Trophoblast cell (in vitro differentiated cells and primary cell): Measurements from ENCODE around the gene CHD6.

Experiments
- DNase-seq, 2 donors: peaks; one replicate each; pipeline ENCODE4 v3.0.0-alpha.2; 2016
- H2AFZ ChIP-seq: 2 replicates; pipeline ENCODE4 v1.6.1; 2013; ENCODE audit warnings: low read length, moderate library complexity, mild to moderate bottlenecking; ENCODE audit not compliant: insufficient read depth, poor library complexity
- H2AK5ac ChIP-seq: 2 replicates; pipeline ENCODE4 v1.6.1; 2013; ENCODE audit warnings: mild to moderate bottlenecking, low read length
- H2BK120ac ChIP-seq: 2 replicates; pipeline ENCODE4 v1.6.1; 2013; ENCODE audit warnings: low read length, mild to moderate bottlenecking, moderate library complexity; ENCODE audit not compliant: insufficient read depth, poor library complexity
- H2BK12ac ChIP-seq: 2 replicates; pipeline ENCODE4 v1.6.1; 2013; ENCODE audit warnings: mild to moderate bottlenecking, low read length, moderate library complexity
- H2BK5ac ChIP-seq: 2 replicates; pipeline ENCODE4 v1.6.1; 2013; ENCODE audit warnings: low read length, low read depth, moderate library complexity, mild to moderate bottlenecking; ENCODE audit not compliant: poor library complexity
- H3K14ac ChIP-seq: 2 replicates; pipeline ENCODE4 v1.6.1; 2013; ENCODE audit warnings: mild to moderate bottlenecking, low read length
- H3K18ac ChIP-seq: 2 replicates; pipeline ENCODE4 v1.6.1; 2013; ENCODE audit warnings: mild to moderate bottlenecking, low read length
- H3K23ac ChIP-seq: 2 replicates; pipeline ENCODE4 v1.6.1; 2013; ENCODE audit warnings: low read length
- H3K27ac ChIP-seq: 2 replicates; pipeline ENCODE4 v1.5.1; 2013; ENCODE audit warnings: low read depth, mild to moderate bottlenecking, inconsistent platforms, low read length, moderate library complexity
- H3K27me3 ChIP-seq: 2 replicates; pipeline ENCODE4 v1.6.1; 2013; ENCODE audit warnings: inconsistent platforms, mild to moderate bottlenecking, low read length, moderate library complexity; ENCODE audit not compliant: insufficient read depth
- H3K36me3 ChIP-seq, 2 experiments: 1 replicate in 1 of 2; 2 replicates in 1 of 2; pipeline ENCODE4 v1.6.1; 2013; ENCODE audit warnings: low read length in 2 of 2, mild to moderate bottlenecking in 2 of 2, moderate library complexity in 1 of 2; ENCODE audit not compliant: insufficient read depth in 2 of 2, control insufficient read depth in 1 of 2
- H3K4ac ChIP-seq: 2 replicates; pipeline ENCODE4 v1.6.1; 2013; ENCODE audit warnings: low read depth, mild to moderate bottlenecking, low read length, moderate library complexity
- H3K4me1 ChIP-seq, 2 experiments: 1 replicate in 1 of 2; 2 replicates in 1 of 2; pipeline ENCODE4 v1.6.1; 2013; ENCODE audit warnings: low read length in 2 of 2, mild to moderate bottlenecking in 2 of 2, moderate library complexity in 1 of 2; ENCODE audit not compliant: insufficient read depth in 2 of 2, control insufficient read depth in 1 of 2
- H3K4me2 ChIP-seq: 2 replicates; pipeline ENCODE4 v1.6.1; 2013; ENCODE audit warnings: inconsistent platforms, mild to moderate bottlenecking, low read length, moderate library complexity
- H3K4me3 ChIP-seq: 2 replicates; pipeline ENCODE4 v1.5.1; 2013; ENCODE audit warnings: mild to moderate bottlenecking, low read depth, low read length, inconsistent platforms
- H3K79me1 ChIP-seq: one replicate; pipeline ENCODE4 v1.6.1; 2013; ENCODE audit warnings: low read length
- H3K79me2 ChIP-seq: 2 replicates; pipeline ENCODE4 v1.6.1; 2013; ENCODE audit warnings: low read length, mild to moderate bottlenecking; ENCODE audit not compliant: control insufficient read depth, insufficient read depth, poor library complexity
- H3K9ac ChIP-seq: 2 replicates; pipeline ENCODE4 v1.6.1; 2013; ENCODE audit warnings: mild to moderate bottlenecking, low read length
- H3K9me3 ChIP-seq: 2 replicates; pipeline ENCODE4 v1.6.1; 2013; ENCODE audit warnings: low read depth, mild to moderate bottlenecking, control low read depth, inconsistent platforms, low read length; ENCODE audit not compliant: insufficient read depth
- H4K12ac ChIP-seq: 2 replicates; pipeline ENCODE4 v1.6.1; 2013; ENCODE audit warnings: low read depth, mild to moderate bottlenecking, low read length, moderate library complexity
- H4K8ac ChIP-seq: 2 replicates; pipeline ENCODE4 v1.6.1; 2013; ENCODE audit warnings: low read depth, mild to moderate bottlenecking, low read length, moderate library complexity
- H4K91ac ChIP-seq: one replicate; pipeline ENCODE4 v1.6.1; 2013; ENCODE audit warnings: low read depth, mild to moderate bottlenecking, low read length, moderate library complexity
- WGBS: extraction: QIAGEN DNeasy Blood & Tissue Kit; methylation state at CpG from one replicate; pipeline ENCODE4 v1.1.7; 2013; ENCODE audit warnings: missing lambda C conversion rate; ENCODE audit not compliant: insufficient read length, insufficient coverage; ENCODE audit errors: extremely low coverage; 5-methylcytosine and 5-hydroxymethylcytosine counted together

Gene CHD6

DNA sequence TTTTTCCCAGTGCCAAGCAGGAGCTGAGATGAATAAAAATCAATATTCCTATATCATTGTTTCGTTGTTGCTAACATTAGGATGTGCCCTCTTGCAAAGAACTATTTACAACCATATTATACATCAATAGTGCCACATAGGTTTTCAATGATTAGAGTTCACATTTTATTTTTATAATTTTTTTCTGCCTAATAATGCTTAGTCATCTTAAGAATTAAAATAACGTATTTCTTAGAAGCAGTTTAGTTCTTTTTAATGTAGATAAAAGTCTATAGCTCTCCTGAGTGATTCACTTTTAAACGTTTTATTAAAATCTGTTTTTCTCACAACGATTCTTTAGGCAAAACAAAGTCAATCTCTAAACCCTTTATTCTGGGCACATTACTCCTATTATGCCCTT is 71.6 kb downstream of the CHD6 start:
- Histone ChIP-seq H2BK120ac (no peak overlapping the region), H3K27ac (no peak overlapping the region), H3K9ac (no peak overlapping the region), H3K9me3 (no peaks in the 10 kb centered on the region), H3K18ac (no peak overlapping the region), H3K4me1 (no peaks in the 10 kb centered on the region), H3K23ac (no peak overlapping the region), H4K8ac (no peak overlapping the region), H3K4ac (no peak overlapping the region), H3K27me3 (no peaks in the 10 kb centered on the region), H4K12ac (no peak overlapping the region), H2AFZ (no peak overlapping the region), H3K79me2 (no peaks in the 10 kb centered on the region), H3K79me1 (no peaks in the 10 kb centered on the region), H2AK5ac (no peak overlapping the region), H2BK12ac (no peak overlapping the region), H3K14ac (no peak overlapping the region), H3K4me2 (no peak overlapping the region), H4K91ac (no peak overlapping the region), H3K4me3 (no peak overlapping the region), H2BK5ac (no peak overlapping the region), H3K36me3 (no peaks in the 10 kb centered on the region)
- no CpG with 5 or more reads among the region's 4 CpGs for WGBS
- DNase-seq: no peak

DNA sequence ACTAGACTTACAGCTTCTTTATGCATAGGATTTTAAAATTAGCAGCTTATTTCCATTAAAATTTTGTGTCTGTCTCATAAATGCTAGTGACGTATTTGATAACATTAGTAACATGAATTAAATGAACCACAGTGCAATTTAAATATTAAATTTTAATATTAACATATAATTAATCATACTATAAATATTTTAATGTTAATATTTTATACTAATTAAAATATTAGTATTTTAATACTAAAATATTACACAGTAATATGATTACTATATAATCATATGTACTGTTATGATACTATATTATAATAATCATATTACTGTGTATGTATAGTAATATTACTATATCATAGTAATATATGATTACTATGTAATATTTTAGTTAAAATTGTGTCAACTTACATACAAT is 73.7 kb downstream of the CHD6 start:
- H2AFZ ChIP-seq: no peak overlapping the region
- no peaks in the 10 kb centered on the region for H3K27me3 ChIP-seq
- no peak overlapping the region for H3K4me2 ChIP-seq
- no peak overlapping the region for H3K4ac ChIP-seq
- H4K8ac ChIP-seq: no peak overlapping the region
- no peak overlapping the region for H4K91ac ChIP-seq
- no peak overlapping the region for H3K4me3 ChIP-seq
- no peaks in the 10 kb centered on the region for H3K79me1 ChIP-seq
- H3K9me3 ChIP-seq: no peaks in the 10 kb centered on the region
- WGBS: no CpG with 5 or more reads among the region's 1 CpG
- no peak overlapping the region for H3K27ac ChIP-seq
- no peak overlapping the region for H2BK120ac ChIP-seq
- H3K36me3 ChIP-seq: no peaks in the 10 kb centered on the region
- H2BK5ac ChIP-seq: no peak overlapping the region
- no peak overlapping the region for H2AK5ac ChIP-seq
- H3K18ac ChIP-seq: no peak overlapping the region
- H3K14ac ChIP-seq: no peak overlapping the region
- no peak overlapping the region for H3K9ac ChIP-seq
- H3K79me2 ChIP-seq: no peaks in the 10 kb centered on the region
- H2BK12ac ChIP-seq: no peak overlapping the region
- no peaks in the 10 kb centered on the region for H3K4me1 ChIP-seq
- H4K12ac ChIP-seq: no peak overlapping the region
- no peak for DNase-seq
- H3K23ac ChIP-seq: no peak overlapping the region

DNA sequence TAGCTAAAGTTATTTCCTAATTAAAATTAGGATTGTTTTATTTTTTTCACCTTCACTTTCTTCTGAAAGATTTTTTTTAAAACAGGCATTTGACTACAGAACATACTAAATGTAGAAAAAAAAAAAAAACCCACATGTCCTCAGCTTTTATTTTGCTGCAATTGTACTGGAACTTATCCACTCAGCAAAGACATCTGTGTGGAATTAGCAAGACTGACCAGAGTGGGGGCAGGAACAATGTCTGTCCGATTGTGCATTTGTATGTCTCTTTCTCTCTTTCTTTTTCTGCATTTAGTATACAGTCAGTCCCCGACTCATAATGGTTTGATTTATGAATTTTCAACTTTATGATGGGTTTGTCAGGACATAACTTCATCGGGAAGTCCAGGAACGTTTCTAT is 77.3 kb downstream of the CHD6 start:
- H3K23ac ChIP-seq: no peak overlapping the region
- H3K27ac ChIP-seq: no peak overlapping the region
- no peaks in the 10 kb centered on the region for H3K79me1 ChIP-seq
- no peak overlapping the region for H4K8ac ChIP-seq
- no peak overlapping the region for H3K14ac ChIP-seq
- H2AK5ac ChIP-seq: no peak overlapping the region
- WGBS: no CpG with 5 or more reads among the region's 4 CpGs
- H4K91ac ChIP-seq: no peak overlapping the region
- H2AFZ ChIP-seq: no peak overlapping the region
- H2BK12ac ChIP-seq: no peak overlapping the region
- no peak overlapping the region for H3K4ac ChIP-seq
- no peak overlapping the region for H3K9ac ChIP-seq
- H2BK120ac ChIP-seq: no peak overlapping the region
- no peak overlapping the region for H3K4me3 ChIP-seq
- no peaks in the 10 kb centered on the region for H3K9me3 ChIP-seq
- H3K79me2 ChIP-seq: no peaks in the 10 kb centered on the region
- no peaks in the 10 kb centered on the region for H3K27me3 ChIP-seq
- H2BK5ac ChIP-seq: no peak overlapping the region
- no peak overlapping the region for H3K4me2 ChIP-seq
- no peak for DNase-seq
- H3K36me3 ChIP-seq: peaks cover 0 to 5% of the 10 kb centered on the region in 2 experiments
- no peak overlapping the region for H4K12ac ChIP-seq
- no peaks in the 10 kb centered on the region for H3K4me1 ChIP-seq
- no peak overlapping the region for H3K18ac ChIP-seq

DNA sequence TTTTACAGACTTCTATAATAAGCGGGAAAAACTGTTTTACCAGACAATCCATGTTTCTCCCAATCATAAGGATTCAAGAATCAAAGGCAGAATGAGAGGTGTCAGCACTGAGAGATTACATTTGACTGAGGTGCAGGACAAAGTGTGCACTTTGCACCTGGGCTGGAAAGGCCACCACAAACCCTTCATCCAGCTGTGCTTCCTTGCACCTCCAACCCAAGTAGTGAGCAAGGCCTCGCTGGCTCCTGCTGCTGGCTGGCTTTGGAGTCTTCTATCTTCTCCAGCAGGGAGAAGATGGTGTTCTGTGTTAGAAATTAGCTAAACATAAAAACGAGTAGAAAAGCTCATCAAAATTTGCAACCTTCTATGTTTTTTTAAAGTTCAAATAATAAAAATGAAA is 77.7 kb downstream of the CHD6 start:
- Histone ChIP-seq H2AFZ (no peak overlapping the region), H3K27me3 (no peaks in the 10 kb centered on the region), H2BK12ac (no peak overlapping the region), H2AK5ac (no peak overlapping the region), H3K36me3 (peaks cover 0 to 5% of the 10 kb centered on the region in 2 experiments), H4K8ac (no peak overlapping the region), H3K4ac (no peak overlapping the region), H3K9me3 (no peaks in the 10 kb centered on the region), H3K79me1 (no peaks in the 10 kb centered on the region), H3K14ac (no peak overlapping the region), H3K18ac (no peak overlapping the region), H4K12ac (no peak overlapping the region), H4K91ac (no peak overlapping the region), H2BK5ac (no peak overlapping the region), H3K4me1 (no peaks in the 10 kb centered on the region), H3K9ac (no peak overlapping the region), H3K27ac (no peak overlapping the region), H3K23ac (no peak overlapping the region), H3K4me3 (no peak overlapping the region), H3K4me2 (no peak overlapping the region), H2BK120ac (no peak overlapping the region), H3K79me2 (no peaks in the 10 kb centered on the region)
- WGBS: no CpG with 5 or more reads among the region's 3 CpGs
- no peak for DNase-seq
